HFF-Myc (cell line): ENCODE results near the gene SHROOM3.

ENCODE experiments used
- DNase-seq: peaks from one replicate; pipeline ENCODE4 v3.0.0-alpha.2; 2011; ENCODE audit warnings: low read depth; ENCODE audit errors: extremely low read depth
- H3K4me3 ChIP-seq: replicated peaks from 2 replicates; pipeline ENCODE4 v1.5.1; 2011; ENCODE audit warnings: low read depth, mild to moderate bottlenecking, control low read depth, low read length
- CTCF ChIP-seq: IDR thresholded peaks from 2 replicates; pipeline ENCODE4 v1.5.1; 2012; ENCODE audit warnings: mild to moderate bottlenecking, low read depth, low read length, control low read depth; ENCODE audit errors: missing control alignments

SHROOM3 gene

GRCh38 chr4:76589402-76589801 is 154.4 kb downstream of the SHROOM3 start:
- no peak for TF ChIP-seq CTCF
- H3K4me3 ChIP-seq, result no peak overlapping the region
- DNase-seq, result no peak

GRCh38 chr4:76589872-76590797 is 155.1 kb downstream of the SHROOM3 start:
- DNase-seq, result peak; percentile 81
- no peak for TF ChIP-seq CTCF
- no peak overlapping the region for H3K4me3 ChIP-seq

- no peak for TF ChIP-seq CTCF
- DNase-seq, result no peak
- no peak overlapping the region for H3K4me3 ChIP-seq
Measured at GRCh38 chr4:76590798-76591281, 155.8 kb downstream of the SHROOM3 start.

- no peak overlapping the region for H3K4me3 ChIP-seq
- no peak for TF ChIP-seq CTCF
- no peak for DNase-seq
Measured at GRCh38 chr4:76591992-76592391, 157.0 kb downstream of the SHROOM3 start.

GRCh38 chr4:76592460-76592859 is 157.4 kb downstream of the SHROOM3 start:
- H3K4me3 ChIP-seq, result no peak overlapping the region
- DNase-seq, result no peak
- TF ChIP-seq CTCF, result no peak

GRCh38 chr4:76594173-76594572 is 159.1 kb downstream of the SHROOM3 start:
- TF ChIP-seq CTCF, result no peak
- H3K4me3 ChIP-seq, result no peak overlapping the region
- DNase-seq, result no peak
